HTERT RPE-1 (cell line): ENCODE results near the gene MIB2.
"Not testable (repeated sequence)": the region's sequence is repeated elsewhere in the genome, so short reads cannot be mapped to it uniquely, and the experiment has no call there.

Experiments used
- in situ Hi-C: fragments of 300-500 bp; cut with MboI; formaldehyde crosslinking; loops from 4 replicates; pipeline ENCODE4 v1.14.3; 2020; ENCODE audit warnings: low sequenced_read_pairs

MIB2 gene

GRCh38 chr1:1626207-1627141 is 11.2 kb downstream of the MIB2 start:
- in situ Hi-C loops, result no loop called here

GRCh38 chr1:1627261-1627828 is 12.0 kb downstream of the MIB2 start:
- in situ Hi-C loops, result no loop called here

GRCh38 chr1:1627829-1628753 is 12.8 kb downstream of the MIB2 start:
- in situ Hi-C loops, result no loop called here

- in situ Hi-C loops, result no loop called here
Observed at GRCh38 chr1:1628754-1629429, 13.6 kb downstream of the MIB2 start.

- in situ Hi-C loops, result no loop called here
Observed at GRCh38 chr1:1629430-1630190, 14.3 kb downstream of the MIB2 start.

GRCh38 chr1:1630191-1630964 is 15.1 kb downstream of the MIB2 start:
- in situ Hi-C loops, result no loop called here

GRCh38 chr1:1630965-1631781 is 15.9 kb downstream of the MIB2 start:
- in situ Hi-C loops, result no loop called here

GRCh38 chr1:1631782-1632420 is 16.6 kb downstream of the MIB2 start, which contains the start of gene MMP23B:
Gene MMP23B (plus strand): TSS chr1:1632173. CDS start chr1:1632219, 46 bp downstream.
- in situ Hi-C loops, result no loop called here

GRCh38 chr1:1633409-1633808 is 18.1 kb downstream of the MIB2 start:
- in situ Hi-C loops, result not testable (repeated sequence)

GRCh38 chr1:1634613-1635012 is 19.3 kb downstream of the MIB2 start:
- in situ Hi-C loops, result not testable (repeated sequence)

- in situ Hi-C loops, result not testable (repeated sequence)
Observed at GRCh38 chr1:1636621-1637478, 21.6 kb downstream of the MIB2 start.

GRCh38 chr1:1637479-1637875 is 22.2 kb downstream of the MIB2 start:
- in situ Hi-C loops, result not testable (repeated sequence)

- in situ Hi-C loops, result not testable (repeated sequence)
Observed at GRCh38 chr1:1638528-1638927, 23.2 kb downstream of the MIB2 start.

- in situ Hi-C loops, result not testable (repeated sequence)
Observed at GRCh38 chr1:1639368-1639767, 24.1 kb downstream of the MIB2 start.

GRCh38 chr1:1640081-1640480 is 24.8 kb downstream of the MIB2 start:
- in situ Hi-C loops, result not testable (repeated sequence)

GRCh38 chr1:1640711-1641461 is 25.6 kb downstream of the MIB2 start:
- in situ Hi-C loops, result not testable (repeated sequence)
